A673 (cell line): ENCODE measurements around the gene SEPTIN8.

Source experiments
- EZH2 ChIP-seq: fragments of 200-600 bp; sonication (generic); IDR thresholded peaks from 2 replicates; pipeline ENCODE4 v1.6.1; 2017; ENCODE audit warnings: borderline replicate concordance, low read depth, mild to moderate bottlenecking, mixed read lengths, antibody characterized with exemption, low read length; ENCODE audit not compliant: poor library complexity, severe bottlenecking
- TF ChIP-seq, protein P1 (sequence below): fragments of 300-800, 200-600 bp; sonication (generic); conservative IDR thresholded peaks from 2 replicates; pipeline ENCODE4 v1.5.1; 2017; ENCODE audit warnings: low read depth, mild to moderate bottlenecking, antibody characterized with exemption, low read length, moderate library complexity, mixed read lengths

DNA sequence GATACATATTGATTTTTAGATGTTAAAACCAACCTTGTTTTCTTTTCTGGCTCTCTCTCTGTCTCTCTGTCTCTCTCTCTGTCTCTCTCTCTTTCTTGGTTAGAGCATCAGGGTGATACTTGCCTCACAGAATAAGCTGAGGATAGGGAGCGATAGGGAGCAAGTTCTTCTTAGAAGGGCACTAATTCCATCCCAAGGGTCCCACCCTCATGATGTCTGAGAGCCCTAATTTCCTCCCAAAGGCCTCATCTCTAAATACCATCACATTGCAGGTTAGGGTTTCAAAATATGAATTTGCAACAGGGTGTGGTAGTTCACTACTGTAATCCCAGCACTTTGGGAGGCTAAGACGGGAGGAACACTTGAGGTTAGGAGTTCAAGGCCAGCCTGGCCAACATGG, 34.9 kb downstream of the SEPTIN8 start:
- TF ChIP-seq, protein P1, sequence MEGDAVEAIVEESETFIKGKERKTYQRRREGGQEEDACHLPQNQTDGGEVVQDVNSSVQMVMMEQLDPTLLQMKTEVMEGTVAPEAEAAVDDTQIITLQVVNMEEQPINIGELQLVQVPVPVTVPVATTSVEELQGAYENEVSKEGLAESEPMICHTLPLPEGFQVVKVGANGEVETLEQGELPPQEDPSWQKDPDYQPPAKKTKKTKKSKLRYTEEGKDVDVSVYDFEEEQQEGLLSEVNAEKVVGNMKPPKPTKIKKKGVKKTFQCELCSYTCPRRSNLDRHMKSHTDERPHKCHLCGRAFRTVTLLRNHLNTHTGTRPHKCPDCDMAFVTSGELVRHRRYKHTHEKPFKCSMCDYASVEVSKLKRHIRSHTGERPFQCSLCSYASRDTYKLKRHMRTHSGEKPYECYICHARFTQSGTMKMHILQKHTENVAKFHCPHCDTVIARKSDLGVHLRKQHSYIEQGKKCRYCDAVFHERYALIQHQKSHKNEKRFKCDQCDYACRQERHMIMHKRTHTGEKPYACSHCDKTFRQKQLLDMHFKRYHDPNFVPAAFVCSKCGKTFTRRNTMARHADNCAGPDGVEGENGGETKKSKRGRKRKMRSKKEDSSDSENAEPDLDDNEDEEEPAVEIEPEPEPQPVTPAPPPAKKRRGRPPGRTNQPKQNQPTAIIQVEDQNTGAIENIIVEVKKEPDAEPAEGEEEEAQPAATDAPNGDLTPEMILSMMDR: no peak
- TF ChIP-seq EZH2: no peak
